Superior temporal gyrus (tissue), 1 donor: ENCODE data around the gene PSMD14.
A peak's percentile ranks its signal among the peaks of the same experiment; 100 is the strongest.

Experiments used
- DNase-seq: peaks from one replicate; pipeline ENCODE4 v3.0.0-alpha.2; 2016; ENCODE audit errors: extremely low spot score

The PSMD14 gene

GRCh38 chr2:161382747-161383146 lies 74.5 kb downstream of the PSMD14 start:
- DNase-seq: no peak

- DNase-seq: no peak
Measured at GRCh38 chr2:161384864-161385263, 76.6 kb downstream of the PSMD14 start.

GRCh38 chr2:161386228-161386824 lies 78.1 kb downstream of the PSMD14 start:
- no peak for DNase-seq

GRCh38 chr2:161388146-161388779 lies 80.0 kb downstream of the PSMD14 start:
- DNase-seq: no peak

- DNase-seq: no peak
Measured at GRCh38 chr2:161391737-161392506, 83.7 kb downstream of the PSMD14 start.

- no peak for DNase-seq
Measured at GRCh38 chr2:161400076-161400475, 91.9 kb downstream of the PSMD14 start.

- no peak for DNase-seq
Measured at GRCh38 chr2:161402297-161402696, 94.1 kb downstream of the PSMD14 start.

GRCh38 chr2:161406316-161406715 lies 98.1 kb downstream of the PSMD14 start:
- DNase-seq: no peak

- DNase-seq: no peak
Measured at GRCh38 chr2:161407597-161407996, 99.4 kb downstream of the PSMD14 start.

- DNase-seq: no peak
Measured at GRCh38 chr2:161409308-161409907, 101.2 kb downstream of the PSMD14 start.

- DNase-seq: no peak
Measured at GRCh38 chr2:161412346-161412745, 104.1 kb downstream of the PSMD14 start.

GRCh38 chr2:161414042-161415033 lies 106.1 kb downstream of the PSMD14 start:
- no peak for DNase-seq

- DNase-seq: peak; percentile 52
Measured at GRCh38 chr2:161415034-161415986, 107.1 kb downstream of the PSMD14 start.

GRCh38 chr2:161415987-161416707 lies 107.9 kb downstream of the PSMD14 start, which contains the start of gene TBR1:
TBR1 (plus strand) TSS chr2:161416297; CDS start chr2:161416411, 114 bp downstream.
- peak; percentile 54 for DNase-seq

- peak; percentile 10 for DNase-seq
Measured at GRCh38 chr2:161416708-161417437, 108.6 kb downstream of the PSMD14 start.

GRCh38 chr2:161417438-161418274 lies 109.4 kb downstream of the PSMD14 start:
- DNase-seq: peak; percentile 11

GRCh38 chr2:161418275-161418714 lies 110.1 kb downstream of the PSMD14 start:
- peak; percentile 23 for DNase-seq
